T1000 (cell line): ENCODE data around the gene ETHE1.
A peak's percentile ranks its signal among the peaks of the same experiment; 100 is the strongest.

Source experiments
- DNase-seq: peaks from one replicate; lab custom pipeline; 2025; ENCODE audit warnings: mixed read lengths; lab: John Stamatoyannopoulos, UW

ETHE1 gene

DNA sequence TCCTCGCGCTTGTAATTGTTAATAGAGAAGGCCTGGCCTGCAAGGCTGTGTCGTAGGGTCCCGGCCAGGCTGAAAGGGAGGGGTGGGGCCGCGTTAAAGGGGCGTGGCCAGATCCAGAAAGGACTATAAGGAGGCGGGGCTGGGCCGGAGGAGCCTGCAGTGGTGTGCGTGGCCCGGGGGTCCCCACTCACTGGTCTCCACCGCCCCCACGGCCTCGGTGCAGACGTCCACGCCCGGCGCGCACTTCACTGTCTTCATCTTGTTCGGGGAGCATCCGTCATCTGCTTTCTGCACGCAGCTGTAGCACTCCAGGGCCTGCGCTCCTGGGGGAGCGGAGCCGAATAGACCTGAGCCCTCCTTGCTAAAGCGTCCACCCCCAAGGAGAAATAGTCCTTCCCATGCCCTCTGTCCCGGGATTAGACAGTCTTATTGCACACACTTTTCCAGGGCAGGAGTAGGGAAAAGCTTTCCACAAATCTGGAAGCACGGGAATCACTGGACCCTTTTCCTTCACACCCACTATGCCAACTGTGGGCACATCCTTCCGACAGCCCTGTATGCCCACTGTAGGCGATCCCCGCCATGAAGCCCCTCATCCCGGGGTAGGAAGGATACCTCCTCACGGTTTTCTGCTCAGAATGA lies 62.7 kb downstream of the ETHE1 start:
- no peak for DNase-seq

DNA sequence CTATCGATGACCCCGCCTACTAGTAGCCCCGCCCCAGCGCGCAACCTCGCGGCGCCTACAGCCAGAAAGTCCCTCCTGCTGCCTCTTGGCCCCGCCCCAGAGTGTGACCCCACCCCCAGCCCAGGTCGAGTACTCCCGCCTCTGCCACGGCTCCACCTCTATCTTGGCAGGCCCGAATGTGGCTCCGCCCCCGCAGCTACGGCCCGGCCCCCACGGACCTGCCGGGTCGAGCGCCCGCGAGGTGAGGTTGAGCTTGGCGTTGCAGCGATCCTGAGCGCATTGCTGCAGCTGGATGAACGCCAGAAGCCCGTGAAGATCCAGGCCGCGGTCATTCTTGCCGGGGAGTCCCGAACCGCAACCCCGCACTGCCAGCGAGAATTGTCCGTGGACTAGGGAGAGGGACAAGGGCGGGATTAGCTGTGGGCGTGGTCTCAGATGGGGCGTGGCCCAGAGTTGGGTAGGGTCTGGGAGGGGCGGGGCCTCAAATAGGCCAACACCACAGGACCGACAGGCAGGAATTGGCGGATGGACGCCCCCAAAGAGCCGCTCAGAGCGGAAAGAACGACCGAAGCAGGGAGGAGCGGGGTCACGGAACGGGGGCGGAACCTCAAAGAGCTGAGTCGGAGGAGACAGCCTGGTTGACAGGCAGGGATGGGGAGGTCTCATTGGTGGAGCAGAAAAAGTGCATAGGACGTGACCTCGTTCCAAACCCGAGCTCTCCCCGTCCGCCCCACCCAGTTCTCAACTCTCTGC lies 63.4 kb downstream of the ETHE1 start:
- DNase-seq = peak; percentile 93

DNA sequence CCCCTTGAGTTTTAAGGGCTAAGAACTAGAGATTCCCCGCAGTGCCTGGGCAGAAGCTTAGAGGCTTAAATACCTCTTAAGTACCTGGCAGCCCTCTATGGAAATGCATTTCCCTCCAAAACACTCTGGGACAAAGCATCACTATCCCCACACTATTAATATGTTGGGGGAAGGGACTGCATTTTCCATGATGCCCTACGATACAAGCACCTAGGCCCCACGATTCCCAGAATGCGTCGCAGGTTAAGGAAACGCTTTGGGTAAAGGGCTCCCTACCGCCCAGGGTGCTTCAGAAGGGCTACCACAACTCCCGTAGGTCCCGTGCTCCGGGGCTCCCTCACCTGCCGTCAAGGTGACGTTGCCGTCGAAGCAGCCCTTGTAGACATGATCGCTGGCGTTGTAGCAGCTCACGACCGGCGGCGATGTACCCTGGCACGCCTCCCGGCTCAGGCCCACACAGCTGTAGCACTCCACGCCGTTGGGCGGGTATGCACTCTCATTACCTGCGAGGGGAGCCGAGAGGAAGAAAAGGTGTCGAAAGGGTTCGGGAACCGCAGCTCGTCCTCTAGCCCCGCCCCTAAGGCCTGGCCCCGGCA lies 64.1 kb downstream of the ETHE1 start:
- DNase-seq = no peak

- DNase-seq = no peak
Observed at GRCh38 chr19:43462383-43462782, 64.6 kb downstream of the ETHE1 start.

- DNase-seq = no peak
Observed at GRCh38 chr19:43461303-43461702, 65.7 kb downstream of the ETHE1 start.

DNA sequence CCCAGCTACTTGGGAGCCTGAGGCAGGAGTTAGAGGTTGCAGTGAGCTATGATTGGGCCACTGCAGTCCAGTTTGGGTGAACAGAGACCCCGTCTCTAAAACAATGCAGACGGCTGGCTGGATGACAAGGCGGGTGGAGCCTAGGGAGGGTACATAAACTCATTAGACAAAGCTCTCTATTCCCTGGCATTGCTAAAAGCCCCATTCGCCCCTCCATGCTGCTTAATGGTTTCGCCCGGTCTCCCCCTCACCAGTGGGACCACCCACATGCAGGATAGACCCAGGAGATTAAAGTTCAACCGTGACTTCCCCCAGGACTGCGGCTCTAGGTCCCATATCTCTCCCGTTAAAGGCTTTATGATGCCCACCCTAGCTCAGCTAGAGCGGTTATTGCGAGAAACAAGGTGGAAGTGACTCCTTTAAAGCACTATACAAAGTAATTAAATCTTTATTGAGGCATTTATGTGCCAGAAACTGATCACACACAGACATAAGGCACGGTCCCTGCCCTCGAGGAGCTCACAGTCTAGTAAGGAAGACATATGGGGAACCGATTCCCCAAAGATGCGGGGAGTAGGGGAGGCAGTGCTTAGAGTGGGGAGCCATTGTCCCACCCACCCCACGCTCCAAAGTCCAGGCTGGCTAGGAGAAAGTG lies 66.5 kb downstream of the ETHE1 start:
- no peak for DNase-seq

- no peak for DNase-seq
Observed at GRCh38 chr19:43457809-43458208, 69.2 kb downstream of the ETHE1 start.
